ENCODE results near the gene CRYGD.
A peak's percentile ranks its signal among the peaks of the same experiment; 100 is the strongest.
"Not testable (repeated sequence)": the region's sequence is repeated elsewhere in the genome, so short reads cannot be mapped to it uniquely, and the experiment has no call there.

The CRYGD gene

GRCh38 chr2:208147008-208147407 lies 22.7 kb upstream of the CRYGD start:
- Histone ChIP-seq H3K27me3 (ENCODE audit: control insufficient read depth, insufficient read depth, low read length) (no peaks in the 10 kb centered on the region), H3K9me3 (ENCODE audit: control insufficient read depth, insufficient read depth, low read length) (no peaks in the 10 kb centered on the region), H3K27ac (ENCODE audit: low read length) (no peak overlapping the region), H3K36me3 (ENCODE audit: control insufficient read depth, insufficient read depth, low read length) (no peaks in the 10 kb centered on the region), H3K4me1 (ENCODE audit: control insufficient read depth, insufficient read depth, low read length) (0 out of 2 replicates have a peak, but pooled peaks cover 1% of the 10 kb centered on the region), H3K4me3 (ENCODE audit: low read length) (no peak overlapping the region)
- no peak for DNase-seq (ENCODE audit: low read depth, low spot score)

GRCh38 chr2:208146006-208146405 lies 21.7 kb upstream of the CRYGD start, which contains the start of gene CRYGB:
Gene CRYGB, minus strand, starts transcription at chr2:208146158. Its CDS starts 38 bp downstream, at chr2:208146120.
- no CpG with 5 or more reads among the region's 6 CpGs for WGBS (ENCODE audit: insufficient coverage, insufficient read length)
- no peaks in the 10 kb centered on the region for H3K27me3 ChIP-seq (ENCODE audit: control insufficient read depth, insufficient read depth, low read length)
- H3K36me3 ChIP-seq (ENCODE audit: control insufficient read depth, insufficient read depth, low read length) = no peaks in the 10 kb centered on the region
- no peak within 1 kb of the TSS for H3K4me3 ChIP-seq (ENCODE audit: low read length)
- DNase-seq (ENCODE audit: low read depth, low spot score) = no peak
- H3K27ac ChIP-seq (ENCODE audit: low read length) = no peak within 1 kb of the TSS
- H3K4me1 ChIP-seq (ENCODE audit: control insufficient read depth, insufficient read depth, low read length) = 0 out of 2 replicates have a peak, but pooled peaks cover 1% of the 10 kb centered on the region
- no peaks in the 10 kb centered on the region for H3K9me3 ChIP-seq (ENCODE audit: control insufficient read depth, insufficient read depth, low read length)

- WGBS (ENCODE audit: insufficient coverage, insufficient read length) = no CpG with 5 or more reads among the region's 14 CpGs
- Histone ChIP-seq H3K4me1 (ENCODE audit: control insufficient read depth, insufficient read depth, low read length) (0 out of 2 replicates have a peak, but pooled peaks cover 1% of the 10 kb centered on the region), H3K36me3 (ENCODE audit: control insufficient read depth, insufficient read depth, low read length) (no peaks in the 10 kb centered on the region), H3K9me3 (ENCODE audit: control insufficient read depth, insufficient read depth, low read length) (no peaks in the 10 kb centered on the region), H3K4me3 (ENCODE audit: low read length) (no peak overlapping the region), H3K27ac (ENCODE audit: low read length) (no peak overlapping the region), H3K27me3 (ENCODE audit: control insufficient read depth, insufficient read depth, low read length) (no peaks in the 10 kb centered on the region)
- DNase-seq (ENCODE audit: low read depth, low spot score) = peak; percentile 50
Observed at GRCh38 chr2:208142925-208143799, 18.8 kb upstream of the CRYGD start.

- H3K4me3 ChIP-seq (ENCODE audit: low read length) = no peak overlapping the region
- WGBS (ENCODE audit: insufficient coverage, insufficient read length) = no CpG with 5 or more reads among the region's 8 CpGs
- no peaks in the 10 kb centered on the region for H3K9me3 ChIP-seq (ENCODE audit: control insufficient read depth, insufficient read depth, low read length)
- H3K27ac ChIP-seq (ENCODE audit: low read length) = no peak overlapping the region
- no peaks in the 10 kb centered on the region for H3K27me3 ChIP-seq (ENCODE audit: control insufficient read depth, insufficient read depth, low read length)
- H3K4me1 ChIP-seq (ENCODE audit: control insufficient read depth, insufficient read depth, low read length) = no peaks in the 10 kb centered on the region
- no peak for DNase-seq (ENCODE audit: low read depth, low spot score)
- no peaks in the 10 kb centered on the region for H3K36me3 ChIP-seq (ENCODE audit: control insufficient read depth, insufficient read depth, low read length)
Observed at GRCh38 chr2:208142240-208142924, 18.1 kb upstream of the CRYGD start.

GRCh38 chr2:208139447-208139846 lies 15.1 kb upstream of the CRYGD start:
- Histone ChIP-seq H3K27ac (ENCODE audit: low read length) (no peak overlapping the region), H3K36me3 (ENCODE audit: control insufficient read depth, insufficient read depth, low read length) (no peaks in the 10 kb centered on the region), H3K9me3 (ENCODE audit: control insufficient read depth, insufficient read depth, low read length) (no peaks in the 10 kb centered on the region), H3K4me1 (ENCODE audit: control insufficient read depth, insufficient read depth, low read length) (peaks cover 1% of the 10 kb centered on the region; the same call in 1 of the 2 replicates), H3K4me3 (ENCODE audit: low read length) (no peak overlapping the region), H3K27me3 (ENCODE audit: control insufficient read depth, insufficient read depth, low read length) (no peaks in the 10 kb centered on the region)
- DNase-seq (ENCODE audit: low read depth, low spot score) = no peak
- WGBS (ENCODE audit: insufficient coverage, insufficient read length) = no CpG with 5 or more reads among the region's 18 CpGs

GRCh38 chr2:208138334-208138733 lies 14.0 kb upstream of the CRYGD start:
- not testable (repeated sequence) for H3K4me1 ChIP-seq (ENCODE audit: control insufficient read depth, insufficient read depth, low read length); H3K27me3 ChIP-seq (ENCODE audit: control insufficient read depth, insufficient read depth, low read length); H3K9me3 ChIP-seq (ENCODE audit: control insufficient read depth, insufficient read depth, low read length); H3K36me3 ChIP-seq (ENCODE audit: control insufficient read depth, insufficient read depth, low read length); DNase-seq (ENCODE audit: low read depth, low spot score); H3K27ac ChIP-seq (ENCODE audit: low read length); H3K4me3 ChIP-seq (ENCODE audit: low read length)
- no CpG with 5 or more reads among the region's 7 CpGs for WGBS (ENCODE audit: insufficient coverage, insufficient read length)

GRCh38 chr2:208136716-208137094 lies 12.4 kb upstream of the CRYGD start:
- WGBS (ENCODE audit: insufficient coverage, insufficient read length) = no CpG with 5 or more reads among the region's 2 CpGs
- no peaks in the 10 kb centered on the region for H3K36me3 ChIP-seq (ENCODE audit: control insufficient read depth, insufficient read depth, low read length)
- DNase-seq (ENCODE audit: low read depth, low spot score) = no peak

GRCh38 chr2:208135794-208136715 lies 11.7 kb upstream of the CRYGD start:
- no peak for DNase-seq (ENCODE audit: low read depth, low spot score)
- Histone ChIP-seq H3K9me3 (ENCODE audit: control insufficient read depth, insufficient read depth, low read length) (no peaks in the 10 kb centered on the region), H3K27ac (ENCODE audit: low read length) (no peak overlapping the region), H3K4me3 (ENCODE audit: low read length) (no peak overlapping the region), H3K4me1 (ENCODE audit: control insufficient read depth, insufficient read depth, low read length) (peaks cover 1% of the 10 kb centered on the region; the same call in 1 of the 2 replicates), H3K36me3 (ENCODE audit: control insufficient read depth, insufficient read depth, low read length) (no peaks in the 10 kb centered on the region), H3K27me3 (ENCODE audit: control insufficient read depth, insufficient read depth, low read length) (no peaks in the 10 kb centered on the region)
- no CpG with 5 or more reads among the region's 11 CpGs for WGBS (ENCODE audit: insufficient coverage, insufficient read length)

More at GRCh38 chr2:208136716-208137094, 12.4 kb upstream of the CRYGD start:
- Histone ChIP-seq H3K27me3 (ENCODE audit: control insufficient read depth, insufficient read depth, low read length) (no peaks in the 10 kb centered on the region), H3K27ac (ENCODE audit: low read length) (no peak overlapping the region), H3K9me3 (ENCODE audit: control insufficient read depth, insufficient read depth, low read length) (no peaks in the 10 kb centered on the region), H3K4me1 (ENCODE audit: control insufficient read depth, insufficient read depth, low read length) (peaks cover 1% of the 10 kb centered on the region; the same call in 1 of the 2 replicates), H3K4me3 (ENCODE audit: low read length) (no peak overlapping the region)

GRCh38 chr2:208134928-208135586 lies 10.7 kb upstream of the CRYGD start:
- Histone ChIP-seq H3K9me3 (ENCODE audit: control insufficient read depth, insufficient read depth, low read length) (no peaks in the 10 kb centered on the region), H3K4me1 (ENCODE audit: control insufficient read depth, insufficient read depth, low read length) (peaks cover 1% of the 10 kb centered on the region; the same call in 1 of the 2 replicates), H3K27ac (ENCODE audit: low read length) (no peak overlapping the region), H3K4me3 (ENCODE audit: low read length) (no peak overlapping the region), H3K27me3 (ENCODE audit: control insufficient read depth, insufficient read depth, low read length) (no peaks in the 10 kb centered on the region), H3K36me3 (ENCODE audit: control insufficient read depth, insufficient read depth, low read length) (no peaks in the 10 kb centered on the region)
- no CpG with 5 or more reads among the region's 8 CpGs for WGBS (ENCODE audit: insufficient coverage, insufficient read length)
- no peak for DNase-seq (ENCODE audit: low read depth, low spot score)

Data from iPS DF 6.9 (cell line).